SK-N-SH treated with all-trans-retinoic acid at 6 μM for 48 hours (cell line): ENCODE measurements around the gene BMP8B.

Experiments used
- ATAC-seq: fragments of 200-7000 bp; cut with Tn5 transposase; 3 replicates; pipeline ENCODE4 v1.9.1; 2020; ENCODE audit warnings: mild to moderate bottlenecking, moderate library complexity
- ARNTL ChIP-seq: fragments of 450-650 bp; formaldehyde crosslinking; IDR thresholded peaks from 2 replicates; pipeline ENCODE4 v1.5.0; 2020; ENCODE audit warnings: low read depth, mild to moderate bottlenecking, moderate library complexity, borderline replicate concordance
- CREB5 ChIP-seq: fragments of 250-450 bp; sonication (Bioruptor Pico); IDR thresholded peaks from 2 replicates; pipeline ENCODE4 v1.5.1; 2020; ENCODE audit warnings: low read depth, mild to moderate bottlenecking, moderate library complexity
- CSDC2 ChIP-seq: fragments of 250-450 bp; sonication (Bioruptor Pico); IDR thresholded peaks from 2 replicates; pipeline ENCODE4 v1.5.0; 2020; ENCODE audit warnings: mild to moderate bottlenecking, moderate library complexity
- CSRNP3 ChIP-seq: fragments of 250-450 bp; sonication (Bioruptor Pico); IDR thresholded peaks from 2 replicates; pipeline ENCODE4 v1.5.1; 2021; ENCODE audit warnings: mild to moderate bottlenecking, moderate library complexity
- ESRRG ChIP-seq: fragments of 250-450 bp; sonication (Bioruptor Pico); IDR thresholded peaks from 2 replicates; pipeline ENCODE4 v1.6.1; 2021; ENCODE audit warnings: mild to moderate bottlenecking
- GLIS3 ChIP-seq: fragments of 250-450 bp; sonication (Bioruptor Pico); IDR thresholded peaks from 2 replicates; pipeline ENCODE4 v1.5.0; 2020; ENCODE audit warnings: mild to moderate bottlenecking, moderate library complexity
- ISL1 ChIP-seq: fragments of 250-450 bp; sonication (Bioruptor Pico); IDR thresholded peaks from 2 replicates; pipeline ENCODE4 v2.1.2; 2022; ENCODE audit warnings: mild to moderate bottlenecking, moderate library complexity
- OSR1 ChIP-seq: fragments of 250-450 bp; sonication (Bioruptor Pico); IDR thresholded peaks from 2 replicates; pipeline ENCODE4 v1.8.0; 2022; ENCODE audit warnings: moderate library complexity, mild to moderate bottlenecking, inconsistent platforms
- PATZ1 ChIP-seq: fragments of 250-450 bp; sonication (Bioruptor Pico); IDR thresholded peaks from 2 replicates; pipeline ENCODE4 v1.8.0; 2020; ENCODE audit warnings: mild to moderate bottlenecking, moderate library complexity, borderline replicate concordance
- POU6F1 ChIP-seq: fragments of 250-450 bp; sonication (Bioruptor Pico); IDR thresholded peaks from 2 replicates; pipeline ENCODE4 v1.8.0; 2021; ENCODE audit warnings: low read depth, mild to moderate bottlenecking, moderate library complexity, borderline replicate concordance
- PPARA ChIP-seq: fragments of 250-450 bp; sonication (Bioruptor Pico); IDR thresholded peaks from 2 replicates; pipeline ENCODE4 v1.5.0; 2020; ENCODE audit warnings: mild to moderate bottlenecking, borderline replicate concordance
- RARB ChIP-seq: fragments of 250-450 bp; sonication (Bioruptor Pico); IDR thresholded peaks from 2 replicates; pipeline ENCODE4 v1.8.0; 2021; ENCODE audit warnings: mild to moderate bottlenecking, moderate library complexity
- SNAI2 ChIP-seq: fragments of 250-450 bp; sonication (Bioruptor Pico); IDR thresholded peaks from 2 replicates; pipeline ENCODE4 v1.5.0; 2020; ENCODE audit warnings: mild to moderate bottlenecking, moderate library complexity
- TCF4 ChIP-seq: fragments of 250-450 bp; sonication (Bioruptor Pico); IDR thresholded peaks from 2 replicates; pipeline ENCODE4 v1.8.0; 2021; ENCODE audit warnings: mild to moderate bottlenecking, moderate library complexity, borderline replicate concordance
- TOX ChIP-seq: fragments of 250-450 bp; sonication (Bioruptor Pico); IDR thresholded peaks from 2 replicates; pipeline ENCODE4 v1.8.0; 2021; ENCODE audit warnings: mild to moderate bottlenecking, moderate library complexity, borderline replicate concordance
- TSHZ2 ChIP-seq: fragments of 250-450 bp; sonication (Bioruptor Pico); IDR thresholded peaks from 2 replicates; pipeline ENCODE4 v1.5.0; 2020; ENCODE audit warnings: mild to moderate bottlenecking, moderate library complexity
- ZC3H10 ChIP-seq: fragments of 250-450 bp; sonication (Bioruptor Pico); IDR thresholded peaks from 2 replicates; pipeline ENCODE4 v1.5.1; 2021; ENCODE audit warnings: mild to moderate bottlenecking, moderate library complexity
- ZFP3 ChIP-seq: fragments of 250-450 bp; sonication (Bioruptor Pico); IDR thresholded peaks from 2 replicates; pipeline ENCODE4 v1.5.0; 2020; ENCODE audit warnings: mild to moderate bottlenecking, moderate library complexity
- ZFP30 ChIP-seq: fragments of 450-650 bp; formaldehyde crosslinking; IDR thresholded peaks from 2 replicates; pipeline ENCODE4 v1.5.0; 2022; ENCODE audit warnings: mild to moderate bottlenecking, moderate library complexity
- ZNF70 ChIP-seq: fragments of 450-650 bp; formaldehyde crosslinking; IDR thresholded peaks from 2 replicates; pipeline ENCODE4 v1.5.0; 2020; ENCODE audit warnings: mild to moderate bottlenecking, moderate library complexity
- ZNF8 ChIP-seq: fragments of 450-650 bp; formaldehyde crosslinking; IDR thresholded peaks from 2 replicates; pipeline ENCODE4 v1.5.0; 2020; ENCODE audit warnings: mild to moderate bottlenecking, moderate library complexity

Gene BMP8B

GRCh38 chr1:39755965-39756659 is 32.6 kb downstream of the BMP8B start:
- TF ChIP-seq ESRRG (CRISPR knock-in tag) (no peak), SNAI2 (CRISPR knock-in tag) (no peak), ZFP30 (CRISPR knock-in tag) (no peak), CREB5 (CRISPR knock-in tag) (no peak), ZNF8 (no peak), ARNTL (CRISPR knock-in tag) (no peak), TOX (no peak), GLIS3 (no peak)
- ATAC-seq, result no peak

GRCh38 chr1:39754906-39755504 is 33.7 kb downstream of the BMP8B start:
- TF ChIP-seq PATZ1 (no peak), SNAI2 (CRISPR knock-in tag) (no peak), GLIS3 (no peak), OSR1 (CRISPR knock-in tag) (no peak), ZFP30 (CRISPR knock-in tag) (no peak), TCF4 (CRISPR knock-in tag) (no peak), ZNF8 (no peak), ISL1 (CRISPR knock-in tag) (no peak), ZC3H10 (CRISPR knock-in tag) (no peak)
- TF ChIP-seq, all 23 proteins: peak for 0
- ATAC-seq, result no peak

GRCh38 chr1:39754026-39754570 is 34.6 kb downstream of the BMP8B start:
- TF ChIP-seq ARNTL (CRISPR knock-in tag) (no peak), CSRNP3 (no peak), PATZ1 (no peak), ZFP3 (CRISPR knock-in tag) (no peak), OSR1 (CRISPR knock-in tag) (no peak), TCF4 (CRISPR knock-in tag) (no peak), RARB (CRISPR knock-in tag) (no peak), ZNF70 (CRISPR knock-in tag) (no peak)
- no peak for ATAC-seq

GRCh38 chr1:39753132-39754025 is 35.3 kb downstream of the BMP8B start:
- no peak for ATAC-seq
- no peak for TF ChIP-seq CREB5 (CRISPR knock-in tag)
- TF ChIP-seq TSHZ2 (CRISPR knock-in tag), result no peak
- no peak for TF ChIP-seq GLIS3
- no peak for TF ChIP-seq CSDC2
- TF ChIP-seq POU6F1 (CRISPR knock-in tag), result no peak
- no peak for TF ChIP-seq PPARA (CRISPR knock-in tag)
- no peak for TF ChIP-seq ESRRG (CRISPR knock-in tag)
- TF ChIP-seq ZC3H10 (CRISPR knock-in tag), result no peak
